OCI-LY1 (cell line): ENCODE results near the gene CXCR6.

Source experiments
- EZH2 ChIP-seq: fragments of 200-600 bp; sonication (generic), shearing (Covaris generic); IDR thresholded peaks from 2 replicates; pipeline ENCODE4 v1.8.0; 2017; ENCODE audit warnings: borderline replicate concordance, mixed run types, mild to moderate bottlenecking, antibody characterized with exemption, low read length, moderate library complexity, mixed read lengths
- TF ChIP-seq, protein P1 (sequence below): fragments of 200-600 bp; sonication (generic), shearing (Covaris generic); IDR thresholded peaks from 2 replicates; pipeline ENCODE4 v1.5.1; 2017; ENCODE audit warnings: mild to moderate bottlenecking, antibody characterized with exemption, low read length, moderate library complexity, mixed read lengths

DNA sequence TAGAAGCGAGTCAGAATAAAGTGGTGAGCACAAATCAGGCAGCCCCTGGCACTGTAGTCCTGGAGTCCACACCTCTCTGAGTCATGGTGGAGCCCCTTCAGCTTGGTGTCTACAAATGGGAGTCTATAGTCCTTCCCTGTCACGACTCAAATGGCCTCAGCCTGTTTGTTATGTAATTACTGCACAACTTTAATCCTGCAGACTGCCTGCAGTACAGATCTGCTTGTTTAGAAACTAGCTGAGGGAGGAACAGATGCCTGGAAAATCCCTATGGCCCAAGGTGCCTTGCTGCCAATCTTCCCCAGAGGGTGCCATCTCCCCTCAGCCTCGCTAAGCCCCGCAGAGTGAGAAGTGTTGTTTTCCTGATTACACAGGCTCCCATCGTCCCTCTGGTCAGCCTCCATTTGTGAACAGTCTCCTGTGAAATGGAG, 3.9 kb upstream of the CXCR6 start:
- TF ChIP-seq, protein P1, sequence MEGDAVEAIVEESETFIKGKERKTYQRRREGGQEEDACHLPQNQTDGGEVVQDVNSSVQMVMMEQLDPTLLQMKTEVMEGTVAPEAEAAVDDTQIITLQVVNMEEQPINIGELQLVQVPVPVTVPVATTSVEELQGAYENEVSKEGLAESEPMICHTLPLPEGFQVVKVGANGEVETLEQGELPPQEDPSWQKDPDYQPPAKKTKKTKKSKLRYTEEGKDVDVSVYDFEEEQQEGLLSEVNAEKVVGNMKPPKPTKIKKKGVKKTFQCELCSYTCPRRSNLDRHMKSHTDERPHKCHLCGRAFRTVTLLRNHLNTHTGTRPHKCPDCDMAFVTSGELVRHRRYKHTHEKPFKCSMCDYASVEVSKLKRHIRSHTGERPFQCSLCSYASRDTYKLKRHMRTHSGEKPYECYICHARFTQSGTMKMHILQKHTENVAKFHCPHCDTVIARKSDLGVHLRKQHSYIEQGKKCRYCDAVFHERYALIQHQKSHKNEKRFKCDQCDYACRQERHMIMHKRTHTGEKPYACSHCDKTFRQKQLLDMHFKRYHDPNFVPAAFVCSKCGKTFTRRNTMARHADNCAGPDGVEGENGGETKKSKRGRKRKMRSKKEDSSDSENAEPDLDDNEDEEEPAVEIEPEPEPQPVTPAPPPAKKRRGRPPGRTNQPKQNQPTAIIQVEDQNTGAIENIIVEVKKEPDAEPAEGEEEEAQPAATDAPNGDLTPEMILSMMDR: no peak
- TF ChIP-seq EZH2: no peak
